HL-60 (cell line): ENCODE measurements around the gene TREM2.

ENCODE experiments used
- CTCF ChIP-seq: IDR thresholded peaks from one replicate; pipeline ENCODE4 v1.5.1; 2011; ENCODE audit warnings: low read length, control low read depth, inconsistent platforms; ENCODE audit not compliant: insufficient read depth
- POLR2AphosphoS5 ChIP-seq: IDR thresholded peaks from 2 replicates; pipeline ENCODE4 v1.6.1; 2012; ENCODE audit warnings: low read depth
- REST ChIP-seq: IDR thresholded peaks from 2 replicates; pipeline ENCODE4 v1.6.1; 2012; ENCODE audit warnings: low read depth; ENCODE audit not compliant: insufficient replicate concordance
- SPI1 ChIP-seq: IDR thresholded peaks from 2 replicates; pipeline ENCODE4 v1.6.1; 2012; ENCODE audit warnings: low read depth, mild to moderate bottlenecking, borderline replicate concordance

- TF ChIP-seq CTCF (no peak), SPI1 (no peak), REST (no peak), POLR2AphosphoS5 (no peak)
Measured at GRCh38 chr6:41161380-41161779, 1.5 kb downstream of the TREM2 start.
